ENCODE results near the gene HOXD13. TPM values are rescaled to one million over a fixed set of nuclear protein-coding genes. Genes with fewer than 3 reads are reported as not detected.

Gene HOXD13
- total and polyA plus RNA-seq, 2 donors (not counting 1 experiment from before 2014, with no cell fraction given): not detected

DNA sequence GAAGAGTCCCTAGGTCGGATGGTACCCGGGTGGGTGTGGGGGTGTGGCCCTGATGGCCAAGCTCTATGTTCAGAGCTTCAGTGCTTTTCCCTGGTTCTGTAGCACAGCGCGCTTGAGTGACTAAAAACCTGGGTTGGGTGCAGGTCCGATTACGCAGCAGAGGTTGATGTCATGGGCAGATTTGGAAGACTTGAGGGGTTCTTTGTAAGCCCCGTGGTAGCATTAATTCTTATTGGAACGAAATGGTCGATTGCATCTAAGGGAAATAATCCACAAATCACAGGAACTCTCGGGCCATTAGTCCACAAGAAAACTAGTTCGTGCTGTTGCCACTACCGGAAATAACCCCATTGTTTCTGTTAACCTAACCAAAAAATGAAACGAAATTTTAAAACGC, 46.0 kb downstream of the HOXD13 start:
- Histone ChIP-seq H2AFZ (ENCODE audit: insufficient read depth, low read depth, low read length, poor library complexity, severe bottlenecking) (no peak overlapping the region), H3K27ac (ENCODE audit: low read length in 2 of 2) (no peak overlapping the region), H4K20me1 (ENCODE audit: control insufficient read depth, insufficient read depth, low read length, poor library complexity, severe bottlenecking) (no peaks in the 10 kb centered on the region), H3K27me3 (replicated peaks in 1 of 4; ENCODE audit: control extremely low read depth in 1 of 4, control insufficient read depth in 3 of 4, insufficient read depth in 4 of 4, low read length in 3 of 4) (peaks cover 0 to 91% (median 73%) of the 10 kb centered on the region in 4 experiments), H3K9ac (ENCODE audit: low read length) (no peak overlapping the region), H3K4me1 (ENCODE audit: control insufficient read depth in 2 of 2, insufficient read depth in 2 of 2, low read length in 2 of 2) (peaks cover 19 to 40% of the 10 kb centered on the region in 2 donors), H3K4me3 (ENCODE audit: control extremely low read depth in 1 of 5, extremely low read depth in 1 of 5, insufficient read depth in 1 of 5, low read depth in 2 of 5, low read length in 4 of 5) (no peak overlapping the region), H3K79me2 (ENCODE audit: control insufficient read depth, insufficient read depth, low read length) (no peaks in the 10 kb centered on the region), H3K36me3 (replicated peaks in 1 of 2; ENCODE audit: control extremely low read depth in 1 of 2, control insufficient read depth in 1 of 2, extremely low read depth in 1 of 2, insufficient read depth in 2 of 2, low read length in 1 of 2) (no peaks in the 10 kb centered on the region), H3K9me3 (ENCODE audit: control extremely low read depth in 1 of 3, control insufficient read depth in 2 of 3, insufficient read depth in 1 of 3, low read length in 2 of 3) (peaks cover 0 to 33% (median 6%) of the 10 kb centered on the region in 3 donors), H3K4me2 (replicated peaks; ENCODE audit: low read depth, low read length, poor library complexity, severe bottlenecking) (no peak overlapping the region)
- H3K27ac Mint-ChIP-seq: no peak overlapping the region
- peak overlapping the region; percentile 1 for H3K4me3 Mint-ChIP-seq
- no peaks in the 10 kb centered on the region for H3K9me3 Mint-ChIP-seq (ENCODE audit: insufficient read depth)
- WGBS (ENCODE audit: insufficient coverage): 23% methylated on average over 11 of the region's 14 CpGs
- intact Hi-C loops (cut with micrococcal nuclease): no loop called here
- peaks cover 27% of the 10 kb centered on the region for H3K4me1 Mint-ChIP-seq
- CTCF ChIA-PET: interaction anchor here (0.9 to 3.8 kb wide), 4 partner anchors 12 to 514 kb away, joined by 6 to 26 read pairs (median 16); no protein-coding TSS in a partner anchor
- POLR2A ChIA-PET: no interaction called here
- H3K27me3 Mint-ChIP-seq: peaks cover 83% of the 10 kb centered on the region
- no peak for TF ChIP-seq EZH2 (IDR thresholded peaks at IDR 0.05; ENCODE audit: borderline replicate concordance, insufficient read depth, low read depth, low read length, poor library complexity, severe bottlenecking)
- TF ChIP-seq, protein P1, sequence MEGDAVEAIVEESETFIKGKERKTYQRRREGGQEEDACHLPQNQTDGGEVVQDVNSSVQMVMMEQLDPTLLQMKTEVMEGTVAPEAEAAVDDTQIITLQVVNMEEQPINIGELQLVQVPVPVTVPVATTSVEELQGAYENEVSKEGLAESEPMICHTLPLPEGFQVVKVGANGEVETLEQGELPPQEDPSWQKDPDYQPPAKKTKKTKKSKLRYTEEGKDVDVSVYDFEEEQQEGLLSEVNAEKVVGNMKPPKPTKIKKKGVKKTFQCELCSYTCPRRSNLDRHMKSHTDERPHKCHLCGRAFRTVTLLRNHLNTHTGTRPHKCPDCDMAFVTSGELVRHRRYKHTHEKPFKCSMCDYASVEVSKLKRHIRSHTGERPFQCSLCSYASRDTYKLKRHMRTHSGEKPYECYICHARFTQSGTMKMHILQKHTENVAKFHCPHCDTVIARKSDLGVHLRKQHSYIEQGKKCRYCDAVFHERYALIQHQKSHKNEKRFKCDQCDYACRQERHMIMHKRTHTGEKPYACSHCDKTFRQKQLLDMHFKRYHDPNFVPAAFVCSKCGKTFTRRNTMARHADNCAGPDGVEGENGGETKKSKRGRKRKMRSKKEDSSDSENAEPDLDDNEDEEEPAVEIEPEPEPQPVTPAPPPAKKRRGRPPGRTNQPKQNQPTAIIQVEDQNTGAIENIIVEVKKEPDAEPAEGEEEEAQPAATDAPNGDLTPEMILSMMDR (IDR thresholded peaks at IDR 0.05): no peak
- ATAC-seq (ENCODE audit: low read depth) (no peak), DNase-seq (no peak)

DNA sequence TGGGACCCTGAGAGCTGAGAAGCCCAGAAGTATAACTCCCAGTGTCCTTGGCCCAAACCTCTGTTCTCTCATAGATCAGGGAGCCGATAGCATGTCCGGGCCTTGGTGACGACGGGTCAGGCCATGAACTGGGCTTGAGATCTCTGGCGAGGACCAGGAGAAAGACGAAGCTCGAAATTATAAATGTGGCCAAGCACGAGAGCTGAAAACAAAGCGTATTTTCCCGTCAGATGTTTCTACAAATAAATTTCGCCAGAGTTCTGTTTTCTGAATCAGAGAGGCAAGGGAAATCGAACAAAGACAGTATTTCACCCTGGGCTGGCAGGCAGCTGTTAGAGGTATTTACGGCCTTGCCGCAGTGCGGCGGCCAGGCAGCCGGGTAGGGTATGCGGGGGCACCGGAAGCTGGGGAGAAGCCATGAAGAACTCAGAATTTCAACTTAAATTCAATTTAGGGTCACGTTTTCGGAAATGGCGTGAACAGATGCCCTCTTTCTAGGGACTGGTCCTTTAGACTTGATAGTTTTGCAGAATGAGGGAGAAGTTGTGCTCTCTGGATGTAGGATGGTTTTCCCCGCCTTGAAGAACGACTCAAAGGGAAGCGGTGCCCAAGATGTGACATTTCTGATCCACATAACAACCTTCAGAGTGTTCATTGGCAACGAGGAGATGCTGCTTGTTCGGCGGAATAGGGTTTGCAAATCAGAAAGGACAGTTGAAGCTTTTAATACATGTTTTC, 46.6 kb downstream of the HOXD13 start:
- DNase-seq (peak; percentile 41), ATAC-seq (ENCODE audit: low read depth) (no peak)
- ChIA-PET POLR2A (no interaction called here), CTCF (interaction anchor here (0.7 to 3.8 kb wide), 7 partner anchors 8 to 1546 kb away, joined by 3 to 26 read pairs (median 13); no protein-coding TSS in a partner anchor)
- no peaks in the 10 kb centered on the region for H4K20me1 ChIP-seq (ENCODE audit: control insufficient read depth, insufficient read depth, low read length, poor library complexity, severe bottlenecking)
- intact Hi-C loops (cut with micrococcal nuclease): no loop called here
- Mint-ChIP-seq H3K27ac (no peak overlapping the region), H3K27me3 (peaks cover 82% of the 10 kb centered on the region), H3K9me3 (ENCODE audit: insufficient read depth) (no peaks in the 10 kb centered on the region), H3K4me1 (peaks cover 27% of the 10 kb centered on the region), H3K4me3 (no peak overlapping the region)
- no peak overlapping the region for H2AFZ ChIP-seq (ENCODE audit: insufficient read depth, low read depth, low read length, poor library complexity, severe bottlenecking)
- H3K9ac ChIP-seq (ENCODE audit: low read length): no peak overlapping the region
- H3K9me3 ChIP-seq (ENCODE audit: control extremely low read depth in 1 of 3, control insufficient read depth in 2 of 3, insufficient read depth in 1 of 3, low read length in 2 of 3): peaks cover 0 to 33% (median 6%) of the 10 kb centered on the region in 3 donors
- H3K4me2 ChIP-seq (replicated peaks; ENCODE audit: low read depth, low read length, poor library complexity, severe bottlenecking): no peak overlapping the region
- 12% methylated on average over 24 of the region's 28 CpGs for WGBS (ENCODE audit: insufficient coverage)
- H3K79me2 ChIP-seq (ENCODE audit: control insufficient read depth, insufficient read depth, low read length): no peaks in the 10 kb centered on the region
- no peaks in the 10 kb centered on the region for H3K36me3 ChIP-seq (replicated peaks in 1 of 2; ENCODE audit: control extremely low read depth in 1 of 2, control insufficient read depth in 1 of 2, extremely low read depth in 1 of 2, insufficient read depth in 2 of 2, low read length in 1 of 2)
- TF ChIP-seq EZH2 (IDR thresholded peaks at IDR 0.05; ENCODE audit: borderline replicate concordance, insufficient read depth, low read depth, low read length, poor library complexity, severe bottlenecking): no peak
- TF ChIP-seq, protein P1 (IDR thresholded peaks at IDR 0.05): no peak
- H3K4me1 ChIP-seq (ENCODE audit: control insufficient read depth in 2 of 2, insufficient read depth in 2 of 2, low read length in 2 of 2): peaks cover 19 to 40% of the 10 kb centered on the region in 2 donors
- no peak overlapping the region for H3K27ac ChIP-seq (ENCODE audit: low read length in 2 of 2)
- peaks cover 0 to 91% (median 73%) of the 10 kb centered on the region in 4 experiments for H3K27me3 ChIP-seq (replicated peaks in 1 of 4; ENCODE audit: control extremely low read depth in 1 of 4, control insufficient read depth in 3 of 4, insufficient read depth in 4 of 4, low read length in 3 of 4)
- no peak overlapping the region for H3K4me3 ChIP-seq (ENCODE audit: control extremely low read depth in 1 of 5, extremely low read depth in 1 of 5, insufficient read depth in 1 of 5, low read depth in 2 of 5, low read length in 4 of 5)

Measured in B cell (primary cell).